ENCODE results near the gene LRP1-AS. TPM values are rescaled to one million over a fixed set of nuclear protein-coding genes. Genes with fewer than 3 reads are reported as not detected.

The LRP1-AS gene
- total RNA-seq, 2 donors from 2014 or later, result not detected

Small RNA genes within 50 kb of the gene (microRNA-seq; reads per million reads assigned to microRNA genes)
- 0 to 3.2 reads per million in 2 donors for gene MIR1228

Other genes starting within 250 kb of the LRP1-AS start
- not detected for gene SDR9C7, start 213.2 kb downstream of the LRP1-AS start, total RNA-seq
- gene RDH16, start 190.0 kb downstream of the LRP1-AS start, total RNA-seq, result under 1 TPM; 0.18 to 0.28 TPM
- gene ZBTB39, start 141.1 kb downstream of the LRP1-AS start, total RNA-seq, result 1 to 10 TPM; 3.2 to 4.5 TPM
- 1 to 10 TPM; 1.4 to 2.8 TPM for gene TAC3, start 131.1 kb downstream of the LRP1-AS start, total RNA-seq
- gene MYO1A, start 97.5 kb downstream of the LRP1-AS start, total RNA-seq, result 100 to 1,000 TPM; 281 to 296 TPM
- 1 to 10 TPM; 4.9 to 5.8 TPM for gene NEMP1, start 68.8 kb downstream of the LRP1-AS start, total RNA-seq
- 1 to 10 TPM; 2.3 to 8.9 TPM for gene NAB2, start 58.5 kb downstream of the LRP1-AS start, total RNA-seq
- gene STAT6, start 36.3 kb downstream of the LRP1-AS start, total RNA-seq, result 100 to 1,000 TPM; 182 to 214 TPM
- 100 to 1,000 TPM; 117 to 119 TPM for gene LRP1, start 19.1 kb downstream of the LRP1-AS start, total RNA-seq
- gene NXPH4, start 69.2 kb upstream of the LRP1-AS start, total RNA-seq, result not detected
- gene SHMT2, start 82.1 kb upstream of the LRP1-AS start, total RNA-seq, result 10 to 100 TPM; 45.3 to 58.8 TPM
- gene STAC3, start 103.6 kb upstream of the LRP1-AS start, total RNA-seq, result 1 to 10 TPM; 2.0 to 4.2 TPM

Data from left colon (tissue), 2 donors.